Pancreas (tissue), 10 donors: ENCODE data around the gene AKAP13. TPM values are rescaled to one million over a fixed set of nuclear protein-coding genes. Genes with fewer than 3 reads are reported as not detected.

Experiments used
- ATAC-seq, 4 donors: fragments of 200-7000 bp; cut with Tn5 transposase; one replicate each; pipeline versions ENCODE4 v1.8.0 to v1.9.1; 2020; ENCODE audit warnings: mild to moderate bottlenecking in 4 of 4, moderate library complexity in 4 of 4
- DNase-seq, 6 donors: peaks; one replicate each; pipeline ENCODE4 v3.0.0-alpha.2; 2020
- FAIRE-seq: peaks from 2 replicates; lab custom pipeline; 2012; peaks lifted over from hg19 to GRCh38; lab: Jason Lieb, UNC
- H3K27ac ChIP-seq, 4 donors: fragments of 200-600 bp; sonication (generic); 1 replicate in 3 of 4; 2 replicates in 1 of 4; pipeline versions ENCODE4 v1.5.0 to v1.8.0; 2020
- H3K27me3 ChIP-seq, 4 donors: fragments of 200-600 bp; one replicate each; pipeline ENCODE4 v1.8.0; 2021
- H3K36me3 ChIP-seq, 3 donors: fragments of 200-600 bp; sonication (generic) in 1 of 3; one replicate each; pipeline versions ENCODE4 v1.5.0 to v1.8.0; 2020 to 2021
- H3K4me1 ChIP-seq, 3 donors: fragments of 200-600 bp; one replicate each; pipeline ENCODE4 v1.8.0; 2021
- H3K4me3 ChIP-seq, 4 donors: fragments of 200-600 bp; sonication (generic) in 2 of 4; one replicate each; pipeline versions ENCODE4 v1.5.0 to v1.8.0; 2020 to 2021
- H3K9me3 ChIP-seq, 4 donors: fragments of 200-600 bp; one replicate each; pipeline ENCODE4 v1.8.0; 2021
- CTCF ChIP-seq, 4 donors: fragments of 200-600 bp; sonication (generic) in 3 of 4; IDR thresholded peaks; one replicate each; pipeline versions ENCODE4 v1.5.0 to v1.8.0; 2021; ENCODE audit warnings: antibody characterized with exemption in 4 of 4
- WGBS, 2 donors: extraction: QIAGEN DNeasy Blood & Tissue Kit; methylation state at CpG; one replicate each; pipeline ENCODE4 v1.1.7; 2013; 5-methylcytosine and 5-hydroxymethylcytosine counted together
- intact Hi-C, 3 donors: fragments of 100-400 bp; cut with DNase I; formaldehyde crosslinking; loops; one replicate each; pipeline versions ENCODE4 v1.11.1 to v1.14.2; 2022
- polyA plus RNA-seq, 2 donors: library from polyadenylated mRNA; stranded (reverse); fragments of 200-250 nt; gene quantifications; one replicate each; pipeline ENCODE4 v1.2.3, GENCODE V29; 2013
- total RNA-seq, 6 donors: library from RNA; stranded (reverse); fragmentation: NEBNext Ultra II Directional in 4 of 6; extraction: Animal tissue kit (Norgen Biotek cat#: 25700) in 4 of 6; gene quantifications; one replicate each; pipeline versions ENCODE4 v1.2.1 to v1.2.4, GENCODE V29; 2021 to 2023
- donor health status: healthy with polysubstance abuse.
- donor health status: DM: no; HTN: no; CAD: no; lungs with moderate emphysema.
- donor health status: DM: no; HTN: no; CAD: no.
- donor health status: control.
- donor health status: control.
- donor health status: Bipolar disorder and iron deficiency.
- donor health status: DM: yes; HTN: yes; CAD: no.
- donor health status: DM: no; HTN: no; CAD: no.
- donor health status: DM: no; HTN: no; CAD: no.
- donor health status: DM: yes; HTN: yes; CAD: no.

AKAP13 gene
- total and polyA plus RNA-seq, 8 donors = 64.9 to 139 (median 89.9) TPM

GRCh38 chr15:85760531-85761371, 380.3 kb downstream of the AKAP13 start:
- ATAC-seq (peak in 2 of 4 donors; percentile 20 to 46), DNase-seq (peak in 2 of 6 donors; percentile 54 to 59), FAIRE-seq (no peak)
- no peak for TF ChIP-seq CTCF (IDR thresholded peaks at IDR 0.05)
- Histone ChIP-seq H3K4me3 (no peak overlapping the region), H3K4me1 (peaks cover 0 to 4% (median 0%) of the 10 kb centered on the region in 3 donors), H3K9me3 (no peaks in the 10 kb centered on the region), H3K36me3 (no peaks in the 10 kb centered on the region), H3K27me3 (no peaks in the 10 kb centered on the region), H3K27ac (peak overlapping the region in 1 of 4 donors; percentile 28)
- intact Hi-C loops = no loop called here
- 63 to 87% methylated on average over 28 of the region's 28 CpGs for WGBS, 2 donors

- no peak overlapping the region for H3K27ac ChIP-seq
- H3K9me3 ChIP-seq = no peaks in the 10 kb centered on the region
- H3K36me3 ChIP-seq = no peaks in the 10 kb centered on the region
- ATAC-seq (no peak), FAIRE-seq (no peak), DNase-seq (peak in 1 of 6 donors; percentile 21)
- intact Hi-C loops = no loop called here
- TF ChIP-seq CTCF (IDR thresholded peaks at IDR 0.05) = no peak
- H3K27me3 ChIP-seq = no peaks in the 10 kb centered on the region
- H3K4me3 ChIP-seq = no peak overlapping the region
- 93% methylated on average over 9 of the region's 9 CpGs for WGBS, 2 donors
- peaks cover 0 to 4% (median 0%) of the 10 kb centered on the region in 3 donors for H3K4me1 ChIP-seq
These were observed 381.2 kb downstream of the AKAP13 start for GRCh38 chr15:85761635-85762034.

GRCh38 chr15:85762039-85762755, 381.8 kb downstream of the AKAP13 start:
- Histone ChIP-seq H3K27me3 (no peaks in the 10 kb centered on the region), H3K36me3 (no peaks in the 10 kb centered on the region), H3K4me1 (peaks cover 0 to 4% (median 0%) of the 10 kb centered on the region in 3 donors), H3K9me3 (no peaks in the 10 kb centered on the region), H3K27ac (no peak overlapping the region), H3K4me3 (no peak overlapping the region)
- FAIRE-seq = no peak
- peak in 1 of 6 donors; percentile 47 for DNase-seq
- intact Hi-C loops = no loop called here
- WGBS, 2 donors = 89 to 90% methylated on average over 15 of the region's 15 CpGs
- TF ChIP-seq CTCF (IDR thresholded peaks at IDR 0.05) = no peak
- ATAC-seq = no peak

DNA sequence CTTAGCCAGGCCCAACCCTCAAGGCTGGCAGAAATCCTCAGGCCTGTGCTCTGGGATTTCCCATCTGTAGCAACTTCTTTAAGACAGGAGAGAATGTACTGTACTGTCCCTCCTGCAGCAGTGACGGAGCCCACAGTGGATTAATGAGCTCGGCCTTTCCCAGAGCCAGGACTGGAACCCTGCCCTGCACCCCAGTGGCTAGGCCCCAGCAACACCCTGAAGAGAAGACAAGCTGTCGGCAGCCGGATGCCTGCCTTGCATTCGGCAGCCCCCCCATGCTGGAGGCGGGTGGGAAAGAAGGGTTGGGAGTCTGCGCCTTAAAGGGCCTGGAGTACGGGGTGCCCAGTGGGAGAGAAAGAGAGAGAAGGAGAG, 382.3 kb downstream of the AKAP13 start:
- no peak for TF ChIP-seq CTCF (IDR thresholded peaks at IDR 0.05)
- intact Hi-C loops = no loop called here
- H3K27ac ChIP-seq = no peak overlapping the region
- 90 to 91% methylated on average over 8 of the region's 8 CpGs for WGBS, 2 donors
- H3K36me3 ChIP-seq = no peaks in the 10 kb centered on the region
- ATAC-seq (no peak), DNase-seq (peak in 1 of 6 donors; percentile 39), FAIRE-seq (no peak)
- H3K4me3 ChIP-seq = no peak overlapping the region
- H3K4me1 ChIP-seq = peaks cover 0 to 4% (median 0%) of the 10 kb centered on the region in 3 donors
- H3K27me3 ChIP-seq = no peaks in the 10 kb centered on the region
- no peaks in the 10 kb centered on the region for H3K9me3 ChIP-seq
